ENCODE data around the gene ARL3. TPM values are rescaled to one million over a fixed set of nuclear protein-coding genes. Genes with fewer than 3 reads are reported as not detected.
"Not testable (repeated sequence)": the region's sequence is repeated elsewhere in the genome, so short reads cannot be mapped to it uniquely, and the experiment has no call there.

ARL3 gene
- 18.4 TPM for polyA plus RNA-seq (2013, experiment 1 of 2)
- 22.4 TPM for polyA plus RNA-seq (2013, experiment 2 of 2)

- under 1% methylated on average over 62 of the region's 62 CpGs for WGBS
- no peaks in the 10 kb centered on the region for H3K9me3 ChIP-seq (ENCODE audit: insufficient read depth, low read depth, low read length)
- peaks cover 7% of the 10 kb centered on the region for H3K36me3 ChIP-seq (ENCODE audit: insufficient read depth, low read length)
- H3K27ac ChIP-seq (ENCODE audit: low read depth, low read length), result peak within 1 kb of the TSS; percentile 82
- peak within 1 kb of the TSS; percentile 91 for H3K9ac ChIP-seq (ENCODE audit: low read depth, low read length)
- peaks cover 32% of the 10 kb centered on the region for H3K4me1 ChIP-seq (ENCODE audit: insufficient read depth, low read length)
- H3K4me3 ChIP-seq (ENCODE audit: low read length), result peak within 1 kb of the TSS; percentile 85
- H3K27me3 ChIP-seq (ENCODE audit: insufficient read depth, low read length), result no peaks in the 10 kb centered on the region
Measured at GRCh38 chr10:102713814-102714620, at the start of gene ARL3. ARL3 (minus strand) TSS chr10:102714397; CDS start chr10:102714275, 122 bp downstream.

- H3K27ac ChIP-seq (ENCODE audit: low read depth, low read length), result no peak overlapping the region
- no peaks in the 10 kb centered on the region for H3K9me3 ChIP-seq (ENCODE audit: insufficient read depth, low read depth, low read length)
- H3K36me3 ChIP-seq (ENCODE audit: insufficient read depth, low read length), result no peaks in the 10 kb centered on the region
- no peaks in the 10 kb centered on the region for H3K4me1 ChIP-seq (ENCODE audit: insufficient read depth, low read length)
- 91% methylated on average over 7 of the region's 7 CpGs for WGBS
- no peak overlapping the region for H3K4me3 ChIP-seq (ENCODE audit: low read length)
- H3K27me3 ChIP-seq (ENCODE audit: insufficient read depth, low read length), result no peaks in the 10 kb centered on the region
- no peak overlapping the region for H3K9ac ChIP-seq (ENCODE audit: low read depth, low read length)
Measured at GRCh38 chr10:102763037-102763607, 48.9 kb upstream of the ARL3 start.

GRCh38 chr10:102762401-102763015 is 48.3 kb upstream of the ARL3 start:
- no peaks in the 10 kb centered on the region for H3K27me3 ChIP-seq (ENCODE audit: insufficient read depth, low read length)
- H3K4me3 ChIP-seq (ENCODE audit: low read length), result no peak overlapping the region
- no peak overlapping the region for H3K9ac ChIP-seq (ENCODE audit: low read depth, low read length)
- WGBS, result 93% methylated on average over 7 of the region's 7 CpGs
- no peaks in the 10 kb centered on the region for H3K9me3 ChIP-seq (ENCODE audit: insufficient read depth, low read depth, low read length)
- H3K4me1 ChIP-seq (ENCODE audit: insufficient read depth, low read length), result no peaks in the 10 kb centered on the region
- no peak overlapping the region for H3K27ac ChIP-seq (ENCODE audit: low read depth, low read length)
- no peaks in the 10 kb centered on the region for H3K36me3 ChIP-seq (ENCODE audit: insufficient read depth, low read length)

- Histone ChIP-seq H3K9ac (ENCODE audit: low read depth, low read length) (no peak overlapping the region), H3K4me1 (ENCODE audit: insufficient read depth, low read length) (no peaks in the 10 kb centered on the region), H3K9me3 (ENCODE audit: insufficient read depth, low read depth, low read length) (no peaks in the 10 kb centered on the region), H3K27me3 (ENCODE audit: insufficient read depth, low read length) (no peaks in the 10 kb centered on the region), H3K27ac (ENCODE audit: low read depth, low read length) (no peak overlapping the region), H3K36me3 (ENCODE audit: insufficient read depth, low read length) (no peaks in the 10 kb centered on the region), H3K4me3 (ENCODE audit: low read length) (no peak overlapping the region)
- 96% methylated on average over 3 of the region's 4 CpGs for WGBS
Measured at GRCh38 chr10:102761981-102762380, 47.8 kb upstream of the ARL3 start.

- Histone ChIP-seq H3K4me3 (ENCODE audit: low read length) (no peak overlapping the region), H3K36me3 (ENCODE audit: insufficient read depth, low read length) (no peaks in the 10 kb centered on the region), H3K27ac (ENCODE audit: low read depth, low read length) (no peak overlapping the region), H3K9ac (ENCODE audit: low read depth, low read length) (no peak overlapping the region), H3K4me1 (ENCODE audit: insufficient read depth, low read length) (no peaks in the 10 kb centered on the region), H3K27me3 (ENCODE audit: insufficient read depth, low read length) (no peaks in the 10 kb centered on the region), H3K9me3 (ENCODE audit: insufficient read depth, low read depth, low read length) (no peaks in the 10 kb centered on the region)
- WGBS, result 86% methylated on average over 3 of the region's 3 CpGs
Measured at GRCh38 chr10:102759497-102760210, 45.5 kb upstream of the ARL3 start.

GRCh38 chr10:102758933-102759262 is 44.7 kb upstream of the ARL3 start:
- not testable (repeated sequence) for H3K36me3 ChIP-seq (ENCODE audit: insufficient read depth, low read length); H3K4me3 ChIP-seq (ENCODE audit: low read length); H3K27ac ChIP-seq (ENCODE audit: low read depth, low read length); H3K4me1 ChIP-seq (ENCODE audit: insufficient read depth, low read length); H3K9ac ChIP-seq (ENCODE audit: low read depth, low read length); H3K9me3 ChIP-seq (ENCODE audit: insufficient read depth, low read depth, low read length); H3K27me3 ChIP-seq (ENCODE audit: insufficient read depth, low read length)
- whole genome bisulfite sequencing, result 94% methylated on average over 3 of the region's 12 CpGs

GRCh38 chr10:102758240-102758932 is 44.2 kb upstream of the ARL3 start:
- Histone ChIP-seq H3K27me3 (ENCODE audit: insufficient read depth, low read length) (no peaks in the 10 kb centered on the region), H3K36me3 (ENCODE audit: insufficient read depth, low read length) (no peaks in the 10 kb centered on the region), H3K4me3 (ENCODE audit: low read length) (no peak overlapping the region), H3K9me3 (ENCODE audit: insufficient read depth, low read depth, low read length) (no peaks in the 10 kb centered on the region), H3K9ac (ENCODE audit: low read depth, low read length) (no peak overlapping the region), H3K27ac (ENCODE audit: low read depth, low read length) (no peak overlapping the region), H3K4me1 (ENCODE audit: insufficient read depth, low read length) (0 out of 2 replicates have a peak, but pooled peaks cover 2% of the 10 kb centered on the region)
- WGBS, result 86% methylated on average over 9 of the region's 9 CpGs

GRCh38 chr10:102757323-102757722 is 43.1 kb upstream of the ARL3 start:
- Histone ChIP-seq H3K27me3 (ENCODE audit: insufficient read depth, low read length) (no peaks in the 10 kb centered on the region), H3K36me3 (ENCODE audit: insufficient read depth, low read length) (no peaks in the 10 kb centered on the region), H3K9ac (ENCODE audit: low read depth, low read length) (no peak overlapping the region), H3K27ac (ENCODE audit: low read depth, low read length) (no peak overlapping the region), H3K9me3 (ENCODE audit: insufficient read depth, low read depth, low read length) (no peaks in the 10 kb centered on the region), H3K4me1 (ENCODE audit: insufficient read depth, low read length) (0 out of 2 replicates have a peak, but pooled peaks cover 4% of the 10 kb centered on the region), H3K4me3 (ENCODE audit: low read length) (no peak overlapping the region)
- 93% methylated on average over 6 of the region's 6 CpGs for WGBS

GRCh38 chr10:102753718-102754117 is 39.5 kb upstream of the ARL3 start:
- Histone ChIP-seq H3K27me3 (ENCODE audit: insufficient read depth, low read length) (no peaks in the 10 kb centered on the region), H3K27ac (ENCODE audit: low read depth, low read length) (no peak overlapping the region), H3K36me3 (ENCODE audit: insufficient read depth, low read length) (no peaks in the 10 kb centered on the region), H3K4me1 (ENCODE audit: insufficient read depth, low read length) (0 out of 2 replicates have a peak, but pooled peaks cover 4% of the 10 kb centered on the region), H3K9me3 (ENCODE audit: insufficient read depth, low read depth, low read length) (no peaks in the 10 kb centered on the region), H3K4me3 (ENCODE audit: low read length) (no peak overlapping the region), H3K9ac (ENCODE audit: low read depth, low read length) (no peak overlapping the region)
- WGBS, result 92% methylated on average over 1 of the region's 1 CpG

- Histone ChIP-seq H3K27me3 (ENCODE audit: insufficient read depth, low read length) (no peaks in the 10 kb centered on the region), H3K27ac (ENCODE audit: low read depth, low read length) (no peak overlapping the region)
Measured at GRCh38 chr10:102752934-102753664, 38.9 kb upstream of the ARL3 start.

More at GRCh38 chr10:102752934-102753664, 38.9 kb upstream of the ARL3 start:
- Histone ChIP-seq H3K9me3 (ENCODE audit: insufficient read depth, low read depth, low read length) (no peaks in the 10 kb centered on the region), H3K4me3 (ENCODE audit: low read length) (no peak overlapping the region), H3K36me3 (ENCODE audit: insufficient read depth, low read length) (no peaks in the 10 kb centered on the region), H3K4me1 (ENCODE audit: insufficient read depth, low read length) (0 out of 2 replicates have a peak, but pooled peaks cover 4% of the 10 kb centered on the region), H3K9ac (ENCODE audit: low read depth, low read length) (no peak overlapping the region)
- WGBS, result 83% methylated on average over 4 of the region's 4 CpGs
